NCI-H345 (cell line): ENCODE results near the gene ABLIM2.
A peak's percentile ranks its signal among the peaks of the same experiment; 100 is the strongest.
"Not testable (repeated sequence)": the region's sequence is repeated elsewhere in the genome, so short reads cannot be mapped to it uniquely, and the experiment has no call there.

ENCODE experiments used
- DNase-seq: peaks from one replicate; lab custom pipeline; 2025; lab: John Stamatoyannopoulos, UW

The ABLIM2 gene

GRCh38 chr4:7956934-7957656 is 201.5 kb downstream of the ABLIM2 start:
- no peak for DNase-seq

- DNase-seq, result no peak
Observed at GRCh38 chr4:7956270-7956808, 202.3 kb downstream of the ABLIM2 start.

GRCh38 chr4:7955393-7955792 is 203.2 kb downstream of the ABLIM2 start:
- no peak for DNase-seq

GRCh38 chr4:7952615-7953014 is 206.0 kb downstream of the ABLIM2 start:
- DNase-seq, result no peak

GRCh38 chr4:7950301-7951092 is 208.1 kb downstream of the ABLIM2 start:
- DNase-seq, result no peak

- no peak for DNase-seq
Observed at GRCh38 chr4:7949759-7950158, 208.9 kb downstream of the ABLIM2 start.

GRCh38 chr4:7947927-7948326 is 210.7 kb downstream of the ABLIM2 start:
- no peak for DNase-seq

- no peak for DNase-seq
Observed at GRCh38 chr4:7945709-7946380, 212.8 kb downstream of the ABLIM2 start.

- no peak for DNase-seq
Observed at GRCh38 chr4:7944599-7945220, 213.9 kb downstream of the ABLIM2 start.

- not testable (repeated sequence) for DNase-seq
Observed at GRCh38 chr4:7943688-7944087, 214.9 kb downstream of the ABLIM2 start.

GRCh38 chr4:7943211-7943610 is 215.4 kb downstream of the ABLIM2 start:
- DNase-seq, result no peak

- no peak for DNase-seq
Observed at GRCh38 chr4:7941965-7942496, 216.6 kb downstream of the ABLIM2 start.

- no peak for DNase-seq
Observed at GRCh38 chr4:7941111-7941964, 217.3 kb downstream of the ABLIM2 start.

- peak; percentile 83 for DNase-seq
Observed at GRCh38 chr4:7939377-7940108, 219.1 kb downstream of the ABLIM2 start, which contains the start of gene AFAP1. Gene AFAP1 (minus strand): TSS chr4:7939861. CDS start chr4:7872078, 67,783 bp downstream.

- DNase-seq, result no peak
Observed at GRCh38 chr4:7938609-7939376, 219.8 kb downstream of the ABLIM2 start.

- no peak for DNase-seq
Observed at GRCh38 chr4:7938266-7938608, 220.4 kb downstream of the ABLIM2 start.

- no peak for DNase-seq
Observed at GRCh38 chr4:7937006-7937405, 221.6 kb downstream of the ABLIM2 start.

- no peak for DNase-seq
Observed at GRCh38 chr4:7933651-7934510, 224.7 kb downstream of the ABLIM2 start.
